Activated CD4-positive, alpha-beta T cell treated with anti-CD3 and anti-CD28 coated beads, Interleukin-2, amount 50 U/mL, for 1 hour (primary cell): Measurements from ENCODE around the gene GARIN1A.

Source experiments
- DNase-seq: peaks from one replicate; pipeline ENCODE4 v3.0.0-alpha.2; 2020

The GARIN1A gene

DNA sequence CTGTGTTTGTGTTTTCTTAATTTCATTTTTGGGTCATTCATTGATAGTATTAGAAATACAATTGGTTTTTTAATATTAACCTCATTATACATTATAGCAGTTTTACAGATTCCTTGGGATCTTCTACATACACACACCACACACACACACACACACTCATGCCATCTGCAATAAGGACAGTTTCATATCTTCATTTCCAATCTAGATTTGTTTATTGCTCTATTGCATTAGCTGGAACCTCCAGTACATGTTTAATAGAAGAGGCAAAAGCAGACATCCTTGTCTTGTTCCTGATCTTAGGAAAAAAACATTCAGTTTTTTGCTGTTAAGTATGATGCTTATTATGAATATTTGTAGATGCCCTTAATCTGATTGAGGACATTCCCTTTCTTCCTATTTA lies 49.3 kb downstream of the GARIN1A start:
- no peak for DNase-seq
